ENCODE data around the gene JPH2. TPM values are rescaled to one million over a fixed set of nuclear protein-coding genes. Genes with fewer than 3 reads are reported as not detected.

JPH2 gene
- total RNA-seq, 1 donor from 2014 or later: 0.07 TPM

GRCh38 chr20:44142413-44142812, 44.6 kb downstream of the JPH2 start:
- TF ChIP-seq CTCF (conservative IDR thresholded peaks at IDR 0.05): no peak
- H3K4me3 Mint-ChIP-seq: no peak overlapping the region
- no peak for DNase-seq (ENCODE audit: low read depth, low spot score)
- peaks cover 19% of the 10 kb centered on the region for H3K4me1 Mint-ChIP-seq
- H3K9me3 Mint-ChIP-seq: no peaks in the 10 kb centered on the region
- H3K27ac Mint-ChIP-seq (ENCODE audit: unreplicated experiment): no peak overlapping the region
- no peaks in the 10 kb centered on the region for H3K36me3 Mint-ChIP-seq (ENCODE audit: low read depth)
- H3K27me3 Mint-ChIP-seq (ENCODE audit: low read depth): no peaks in the 10 kb centered on the region

- H3K27ac Mint-ChIP-seq (ENCODE audit: unreplicated experiment): no peak overlapping the region
- no peak for DNase-seq (ENCODE audit: low read depth, low spot score)
- H3K4me3 Mint-ChIP-seq: no peak overlapping the region
- peaks cover 19% of the 10 kb centered on the region for H3K4me1 Mint-ChIP-seq
- TF ChIP-seq CTCF (conservative IDR thresholded peaks at IDR 0.05): no peak
- no peaks in the 10 kb centered on the region for H3K36me3 Mint-ChIP-seq (ENCODE audit: low read depth)
- H3K27me3 Mint-ChIP-seq (ENCODE audit: low read depth): no peaks in the 10 kb centered on the region
- H3K9me3 Mint-ChIP-seq: no peaks in the 10 kb centered on the region
Observed at GRCh38 chr20:44141873-44142272, 45.1 kb downstream of the JPH2 start.

- Mint-ChIP-seq H3K4me3 (no peak overlapping the region), H3K27ac (ENCODE audit: unreplicated experiment) (no peak overlapping the region), H3K36me3 (ENCODE audit: low read depth) (no peaks in the 10 kb centered on the region), H3K9me3 (no peaks in the 10 kb centered on the region), H3K27me3 (ENCODE audit: low read depth) (no peaks in the 10 kb centered on the region), H3K4me1 (peaks cover 12% of the 10 kb centered on the region)
- DNase-seq (ENCODE audit: low read depth, low spot score): no peak
- TF ChIP-seq CTCF (conservative IDR thresholded peaks at IDR 0.05): no peak
Observed at GRCh38 chr20:44138867-44139266, 48.1 kb downstream of the JPH2 start.

- H3K9me3 Mint-ChIP-seq: no peaks in the 10 kb centered on the region
- no peak overlapping the region for H3K27ac Mint-ChIP-seq (ENCODE audit: unreplicated experiment)
- TF ChIP-seq CTCF (conservative IDR thresholded peaks at IDR 0.05): no peak
- no peak overlapping the region for H3K4me3 Mint-ChIP-seq
- H3K27me3 Mint-ChIP-seq (ENCODE audit: low read depth): no peaks in the 10 kb centered on the region
- peaks cover 7% of the 10 kb centered on the region for H3K4me1 Mint-ChIP-seq
- H3K36me3 Mint-ChIP-seq (ENCODE audit: low read depth): no peaks in the 10 kb centered on the region
- no peak for DNase-seq (ENCODE audit: low read depth, low spot score)
Observed at GRCh38 chr20:44137266-44137801, 49.7 kb downstream of the JPH2 start.

GRCh38 chr20:44136579-44137265, 50.3 kb downstream of the JPH2 start:
- no peak overlapping the region for H3K4me3 Mint-ChIP-seq
- H3K4me1 Mint-ChIP-seq: peaks cover 7% of the 10 kb centered on the region
- no peak for DNase-seq (ENCODE audit: low read depth, low spot score)
- H3K36me3 Mint-ChIP-seq (ENCODE audit: low read depth): no peaks in the 10 kb centered on the region
- no peaks in the 10 kb centered on the region for H3K9me3 Mint-ChIP-seq
- H3K27ac Mint-ChIP-seq (ENCODE audit: unreplicated experiment): no peak overlapping the region
- no peak for TF ChIP-seq CTCF (conservative IDR thresholded peaks at IDR 0.05)
- H3K27me3 Mint-ChIP-seq (ENCODE audit: low read depth): no peaks in the 10 kb centered on the region
